ENCODE results near the gene LRRC37A3. TPM values are rescaled to one million over a fixed set of nuclear protein-coding genes. Genes with fewer than 3 reads are reported as not detected.
"Not testable (repeated sequence)": the region's sequence is repeated elsewhere in the genome, so short reads cannot be mapped to it uniquely, and the experiment has no call there.

The LRRC37A3 gene
- polyA plus RNA-seq, 3 donors = 0.31 to 3.9 (median 0.56) TPM

- H3K27me3 ChIP-seq (ENCODE audit: control insufficient read depth in 2 of 2, insufficient read depth in 2 of 2, low read length in 2 of 2); H3K9me3 Mint-ChIP-seq; H3K9me3 ChIP-seq (replicated peaks in 1 of 2; ENCODE audit: control insufficient read depth in 1 of 2, insufficient read depth in 1 of 2, low read length in 2 of 2); H3K27ac ChIP-seq (ENCODE audit: low read depth in 1 of 2, low read length in 2 of 2); H3K36me3 ChIP-seq (replicated peaks in 1 of 2; ENCODE audit: control insufficient read depth in 1 of 2, insufficient read depth in 2 of 2, low read length in 2 of 2); H2AFZ ChIP-seq (ENCODE audit: insufficient read depth, low read depth, low read length, poor library complexity, severe bottlenecking); intact Hi-C loops (cut with micrococcal nuclease); H3K4me3 ChIP-seq (replicated peaks in 1 of 3; ENCODE audit: low read depth in 2 of 3, low read length in 3 of 3); H3K9ac ChIP-seq (ENCODE audit: insufficient read depth, low read length, poor library complexity, severe bottlenecking); H4K20me1 ChIP-seq (ENCODE audit: insufficient read depth, low read length); H3K4me2 ChIP-seq (replicated peaks; ENCODE audit: extremely low read depth, low read length, poor library complexity, severe bottlenecking); H3K79me2 ChIP-seq (ENCODE audit: insufficient read depth, low read length); H3K27me3 Mint-ChIP-seq (ENCODE audit: low read depth in 3 of 3); H3K36me3 Mint-ChIP-seq: not testable (repeated sequence)
- peak overlapping the region in 1 of 2 donors; percentile 39 for H3K4me3 Mint-ChIP-seq
- peak overlapping the region in 1 of 7 donors; percentile 43 for H3K27ac Mint-ChIP-seq
- DNase-seq = peak; percentile 38 to 68 (median 59)
- WGBS (ENCODE audit: insufficient coverage) = no CpG with 5 or more reads among the region's 2 CpGs
- TF ChIP-seq CTCF (IDR thresholded peaks at IDR 0.05) = peak; percentile 73
- H3K4me1 Mint-ChIP-seq = peaks cover 23% of the 10 kb centered on the region
- peaks cover 13 to 20% of the 10 kb centered on the region in 2 donors for H3K4me1 ChIP-seq (ENCODE audit: control insufficient read depth in 1 of 2, insufficient read depth in 2 of 2, low read length in 2 of 2)
Observed at GRCh38 chr17:64927444-64927843, 8.2 kb upstream of the LRRC37A3 start.

GRCh38 chr17:64926430-64926829, 7.2 kb upstream of the LRRC37A3 start:
- H3K9me3 Mint-ChIP-seq; H3K27me3 Mint-ChIP-seq (ENCODE audit: low read depth in 3 of 3); H3K4me2 ChIP-seq (replicated peaks; ENCODE audit: extremely low read depth, low read length, poor library complexity, severe bottlenecking); DNase-seq; H3K4me3 ChIP-seq (replicated peaks in 1 of 3; ENCODE audit: low read depth in 2 of 3, low read length in 3 of 3); H3K9ac ChIP-seq (ENCODE audit: insufficient read depth, low read length, poor library complexity, severe bottlenecking); H4K20me1 ChIP-seq (ENCODE audit: insufficient read depth, low read length); H2AFZ ChIP-seq (ENCODE audit: insufficient read depth, low read depth, low read length, poor library complexity, severe bottlenecking); H3K9me3 ChIP-seq (replicated peaks in 1 of 2; ENCODE audit: control insufficient read depth in 1 of 2, insufficient read depth in 1 of 2, low read length in 2 of 2); H3K27ac ChIP-seq (ENCODE audit: low read depth in 1 of 2, low read length in 2 of 2); H3K27ac Mint-ChIP-seq; H3K4me3 Mint-ChIP-seq; intact Hi-C loops (cut with micrococcal nuclease); H3K36me3 ChIP-seq (replicated peaks in 1 of 2; ENCODE audit: control insufficient read depth in 1 of 2, insufficient read depth in 2 of 2, low read length in 2 of 2); H3K36me3 Mint-ChIP-seq; H3K27me3 ChIP-seq (ENCODE audit: control insufficient read depth in 2 of 2, insufficient read depth in 2 of 2, low read length in 2 of 2); H3K79me2 ChIP-seq (ENCODE audit: insufficient read depth, low read length): not testable (repeated sequence)
- peaks cover 32% of the 10 kb centered on the region for H3K4me1 Mint-ChIP-seq
- H3K4me1 ChIP-seq (ENCODE audit: control insufficient read depth in 1 of 2, insufficient read depth in 2 of 2, low read length in 2 of 2) = peaks cover 22 to 30% of the 10 kb centered on the region in 2 donors
- 80% methylated on average over 1 of the region's 4 CpGs for WGBS (ENCODE audit: insufficient coverage)

- H2AFZ ChIP-seq (ENCODE audit: insufficient read depth, low read depth, low read length, poor library complexity, severe bottlenecking); H3K79me2 ChIP-seq (ENCODE audit: insufficient read depth, low read length); H3K27ac ChIP-seq (ENCODE audit: low read depth in 1 of 2, low read length in 2 of 2); H3K4me3 Mint-ChIP-seq; H3K4me2 ChIP-seq (replicated peaks; ENCODE audit: extremely low read depth, low read length, poor library complexity, severe bottlenecking); H4K20me1 ChIP-seq (ENCODE audit: insufficient read depth, low read length); H3K36me3 Mint-ChIP-seq; H3K27me3 ChIP-seq (ENCODE audit: control insufficient read depth in 2 of 2, insufficient read depth in 2 of 2, low read length in 2 of 2); DNase-seq; H3K36me3 ChIP-seq (replicated peaks in 1 of 2; ENCODE audit: control insufficient read depth in 1 of 2, insufficient read depth in 2 of 2, low read length in 2 of 2); H3K4me3 ChIP-seq (replicated peaks in 1 of 3; ENCODE audit: low read depth in 2 of 3, low read length in 3 of 3); H3K27me3 Mint-ChIP-seq (ENCODE audit: low read depth in 3 of 3); intact Hi-C loops (cut with micrococcal nuclease); H3K9me3 Mint-ChIP-seq; H3K9ac ChIP-seq (ENCODE audit: insufficient read depth, low read length, poor library complexity, severe bottlenecking); H3K9me3 ChIP-seq (replicated peaks in 1 of 2; ENCODE audit: control insufficient read depth in 1 of 2, insufficient read depth in 1 of 2, low read length in 2 of 2); H3K27ac Mint-ChIP-seq: not testable (repeated sequence)
- peaks cover 22 to 34% of the 10 kb centered on the region in 2 donors for H3K4me1 ChIP-seq (ENCODE audit: control insufficient read depth in 1 of 2, insufficient read depth in 2 of 2, low read length in 2 of 2)
- H3K4me1 Mint-ChIP-seq = peaks cover 40% of the 10 kb centered on the region
- 100% methylated on average over 1 of the region's 4 CpGs for WGBS (ENCODE audit: insufficient coverage)
Observed at GRCh38 chr17:64925244-64925643, 6.0 kb upstream of the LRRC37A3 start.

GRCh38 chr17:64923051-64923568, 3.8 kb upstream of the LRRC37A3 start:
- H3K4me1 Mint-ChIP-seq = peaks cover 46% of the 10 kb centered on the region
- H3K36me3 Mint-ChIP-seq; H3K79me2 ChIP-seq (ENCODE audit: insufficient read depth, low read length); H2AFZ ChIP-seq (ENCODE audit: insufficient read depth, low read depth, low read length, poor library complexity, severe bottlenecking); H3K9me3 ChIP-seq (replicated peaks in 1 of 2; ENCODE audit: control insufficient read depth in 1 of 2, insufficient read depth in 1 of 2, low read length in 2 of 2); intact Hi-C loops (cut with micrococcal nuclease); H3K36me3 ChIP-seq (replicated peaks in 1 of 2; ENCODE audit: control insufficient read depth in 1 of 2, insufficient read depth in 2 of 2, low read length in 2 of 2); H3K27me3 ChIP-seq (ENCODE audit: control insufficient read depth in 2 of 2, insufficient read depth in 2 of 2, low read length in 2 of 2); H3K27me3 Mint-ChIP-seq (ENCODE audit: low read depth in 3 of 3); H4K20me1 ChIP-seq (ENCODE audit: insufficient read depth, low read length); H3K9ac ChIP-seq (ENCODE audit: insufficient read depth, low read length, poor library complexity, severe bottlenecking); H3K9me3 Mint-ChIP-seq: not testable (repeated sequence)
- peak; percentile 46 to 57 (median 53) for DNase-seq
- Histone ChIP-seq H3K27ac (ENCODE audit: low read depth in 1 of 2, low read length in 2 of 2) (peak overlapping the region; percentile 58 to 70), H3K4me3 (replicated peaks in 1 of 3; ENCODE audit: low read depth in 2 of 3, low read length in 3 of 3) (peak overlapping the region in 1 of 3 experiments; percentile 36), H3K4me1 (ENCODE audit: control insufficient read depth in 1 of 2, insufficient read depth in 2 of 2, low read length in 2 of 2) (peaks cover 25 to 39% of the 10 kb centered on the region in 2 donors), H3K4me2 (replicated peaks; ENCODE audit: extremely low read depth, low read length, poor library complexity, severe bottlenecking) (peak overlapping the region; percentile 47)
- WGBS (ENCODE audit: insufficient coverage) = no CpG with 5 or more reads among the region's 6 CpGs
- peak overlapping the region; percentile 84 to 92 (median 91) for H3K27ac Mint-ChIP-seq
- H3K4me3 Mint-ChIP-seq = peak overlapping the region; percentile 59 to 75

Measured in CD14-positive monocyte (primary cell).